AG04450 (cell line): ENCODE measurements around the gene AKR1C2. TPM values are rescaled to one million over a fixed set of nuclear protein-coding genes. Genes with fewer than 3 reads are reported as not detected.

ENCODE experiments used
- CTCF ChIA-PET: fragments of 300-600, 350-600 bp; formaldehyde crosslinking; extraction: SDS; loops from one replicate; lab custom pipeline; 2022; ENCODE audit warnings: antibody characterized with exemption, inconsistent platforms; lab: Charles Lee
- POLR2A ChIA-PET: fragments of 350-600 bp; formaldehyde crosslinking; extraction: SDS; loops from one replicate; lab custom pipeline; 2021; ENCODE audit warnings: antibody characterized with exemption, inconsistent platforms; lab: Yijun Ruan, JAX
- DNase-seq: peaks from one replicate; pipeline ENCODE4 v3.0.0-alpha.2; 2011; ENCODE audit warnings: low read depth, low spot score
- H3K27ac ChIP-seq: one replicate; pipeline ENCODE4 v1.5.1; 2012; ENCODE audit warnings: low read depth, low read length, control low read depth
- H3K27me3 ChIP-seq: one replicate; pipeline ENCODE4 v1.6.0; 2012; ENCODE audit warnings: low read length; ENCODE audit not compliant: control insufficient read depth, insufficient read depth
- H3K4me3 ChIP-seq: 2 replicates; pipeline ENCODE4 v1.5.1; 2011; ENCODE audit warnings: mild to moderate bottlenecking, low read depth, low read length, control low read depth
- H3K9me3 ChIP-seq: 2 replicates; pipeline ENCODE4 v1.5.1; 2012; ENCODE audit warnings: low read length; ENCODE audit not compliant: control insufficient read depth, insufficient read depth
- CTCF ChIP-seq: IDR thresholded peaks from 2 replicates; pipeline ENCODE4 v1.5.1; 2011; ENCODE audit warnings: low read depth, low read length, control low read depth, inconsistent platforms
- polyA plus RNA-seq: library from polyadenylated mRNA; depleted of rRNA; stranded (reverse); fragments of >200 nt; gene quantifications from 2 replicates; pipeline ENCODE4 v1.2.3, GENCODE V29; 2011

The AKR1C2 gene
- polyA plus RNA-seq, 1 experiment = 16.3 TPM

GRCh38 chr10:5043716-5044115 lies 40.1 kb upstream of the AKR1C2 start:
- CTCF ChIA-PET = no interaction called here
- no peak for TF ChIP-seq CTCF
- peaks cover 3% of the 10 kb centered on the region; the same call in 1 of the 2 replicates for H3K9me3 ChIP-seq
- no peak for DNase-seq
- H3K27me3 ChIP-seq = no peaks in the 10 kb centered on the region
- H3K4me3 ChIP-seq = no peak overlapping the region
- POLR2A ChIA-PET = no interaction called here
- no peak overlapping the region for H3K27ac ChIP-seq

- no peaks in the 10 kb centered on the region for H3K27me3 ChIP-seq
- POLR2A ChIA-PET = no interaction called here
- DNase-seq = no peak
Measured at GRCh38 chr10:5042922-5043321, 39.3 kb upstream of the AKR1C2 start.

GRCh38 chr10:5041471-5042023 lies 37.9 kb upstream of the AKR1C2 start:
- no peak overlapping the region for H3K4me3 ChIP-seq
- POLR2A ChIA-PET = no interaction called here
- DNase-seq = no peak
- no peak overlapping the region for H3K27ac ChIP-seq
- CTCF ChIA-PET = no interaction called here
- H3K9me3 ChIP-seq = peaks cover 3% of the 10 kb centered on the region; the same call in 1 of the 2 replicates
- no peak for TF ChIP-seq CTCF
- H3K27me3 ChIP-seq = no peaks in the 10 kb centered on the region

More at GRCh38 chr10:5042922-5043321, 39.3 kb upstream of the AKR1C2 start:
- Histone ChIP-seq H3K9me3 (peaks cover 3% of the 10 kb centered on the region; the same call in 1 of the 2 replicates), H3K27ac (no peak overlapping the region), H3K4me3 (no peak overlapping the region)
- CTCF ChIA-PET = no interaction called here
- TF ChIP-seq CTCF = no peak

- Histone ChIP-seq H3K27me3 (no peaks in the 10 kb centered on the region), H3K4me3 (no peak overlapping the region), H3K9me3 (peaks cover 3% of the 10 kb centered on the region; the same call in 1 of the 2 replicates), H3K27ac (no peak overlapping the region)
- ChIA-PET POLR2A (no interaction called here), CTCF (no interaction called here)
- TF ChIP-seq CTCF = no peak
- no peak for DNase-seq
Measured at GRCh38 chr10:5040781-5041470, 37.3 kb upstream of the AKR1C2 start.

GRCh38 chr10:5040010-5040673 lies 36.5 kb upstream of the AKR1C2 start:
- Histone ChIP-seq H3K27ac (no peak overlapping the region), H3K27me3 (no peaks in the 10 kb centered on the region), H3K4me3 (no peak overlapping the region), H3K9me3 (peaks cover 4% of the 10 kb centered on the region)
- CTCF ChIA-PET = no interaction called here
- POLR2A ChIA-PET = no interaction called here
- no peak for TF ChIP-seq CTCF
- DNase-seq = no peak
